ENCODE data around the gene OBSCN.

DNA sequence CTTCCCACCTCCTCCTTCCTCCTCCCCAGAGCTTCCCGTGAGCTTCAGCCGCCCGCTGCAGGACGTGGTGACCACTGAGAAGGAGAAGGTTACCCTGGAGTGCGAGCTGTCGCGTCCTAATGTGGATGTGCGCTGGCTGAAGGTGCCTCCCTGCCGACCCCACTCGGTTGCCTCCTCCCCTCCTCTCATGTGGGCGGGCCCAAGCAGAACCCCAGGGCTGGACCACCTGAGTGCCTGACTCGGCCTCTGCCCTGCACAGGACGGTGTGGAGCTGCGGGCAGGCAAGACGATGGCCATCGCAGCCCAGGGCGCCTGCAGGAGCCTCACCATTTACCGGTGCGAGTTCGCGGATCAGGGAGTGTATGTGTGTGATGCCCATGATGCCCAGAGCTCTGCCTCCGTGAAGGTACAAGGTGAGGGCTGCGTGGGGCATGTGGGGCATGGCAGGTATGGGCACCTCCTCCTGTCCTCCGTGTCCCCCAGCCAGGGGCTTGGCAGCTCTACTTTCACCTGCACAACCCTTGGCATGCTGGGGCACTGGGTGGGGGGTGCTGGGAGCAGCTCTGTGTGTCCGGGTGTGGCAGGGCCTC, 69.2 kb downstream of the OBSCN start:
- TF ChIP-seq, protein P1, sequence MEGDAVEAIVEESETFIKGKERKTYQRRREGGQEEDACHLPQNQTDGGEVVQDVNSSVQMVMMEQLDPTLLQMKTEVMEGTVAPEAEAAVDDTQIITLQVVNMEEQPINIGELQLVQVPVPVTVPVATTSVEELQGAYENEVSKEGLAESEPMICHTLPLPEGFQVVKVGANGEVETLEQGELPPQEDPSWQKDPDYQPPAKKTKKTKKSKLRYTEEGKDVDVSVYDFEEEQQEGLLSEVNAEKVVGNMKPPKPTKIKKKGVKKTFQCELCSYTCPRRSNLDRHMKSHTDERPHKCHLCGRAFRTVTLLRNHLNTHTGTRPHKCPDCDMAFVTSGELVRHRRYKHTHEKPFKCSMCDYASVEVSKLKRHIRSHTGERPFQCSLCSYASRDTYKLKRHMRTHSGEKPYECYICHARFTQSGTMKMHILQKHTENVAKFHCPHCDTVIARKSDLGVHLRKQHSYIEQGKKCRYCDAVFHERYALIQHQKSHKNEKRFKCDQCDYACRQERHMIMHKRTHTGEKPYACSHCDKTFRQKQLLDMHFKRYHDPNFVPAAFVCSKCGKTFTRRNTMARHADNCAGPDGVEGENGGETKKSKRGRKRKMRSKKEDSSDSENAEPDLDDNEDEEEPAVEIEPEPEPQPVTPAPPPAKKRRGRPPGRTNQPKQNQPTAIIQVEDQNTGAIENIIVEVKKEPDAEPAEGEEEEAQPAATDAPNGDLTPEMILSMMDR (conservative IDR thresholded peaks at IDR 0.05): no peak
- no peak for TF ChIP-seq ZFX (IDR thresholded peaks at IDR 0.05)

Data from C4-2B (cell line).